Adipose tissue (tissue), 3 donors: ENCODE data around the gene RIMKLB. TPM values are rescaled to one million over a fixed set of nuclear protein-coding genes. Genes with fewer than 3 reads are reported as not detected.

ENCODE experiments used
- H3K27ac ChIP-seq: one replicate; pipeline ENCODE4 v1.5.1; 2013; ENCODE audit warnings: low read depth, low read length
- WGBS, 3 donors: extraction: QIAGEN DNeasy Blood & Tissue Kit; methylation state at CpG; one replicate each; pipeline ENCODE4 v1.1.7; 2013; 5-methylcytosine and 5-hydroxymethylcytosine counted together
- polyA plus RNA-seq, 3 donors: library from polyadenylated mRNA; stranded (reverse); fragments of 200-250 nt; gene quantifications; one replicate each; pipeline ENCODE4 v1.2.3, GENCODE V29; 2013
- donor health status: healthy with polysubstance abuse.
- donor health status: Bipolar disorder and iron deficiency.
- donor health status: healthy.

The RIMKLB gene
- polyA plus RNA-seq, 3 donors = 5.5 to 108 (median 45.7) TPM

- WGBS, 3 donors = 74 to 75% (median 74%) methylated on average over 9 of the region's 9 CpGs
- H3K27ac ChIP-seq = no peak overlapping the region
Measured at GRCh38 chr12:8828257-8829124, 130.7 kb downstream of the RIMKLB start.

GRCh38 chr12:8829125-8829518 is 131.3 kb downstream of the RIMKLB start:
- 74 to 77% (median 75%) methylated on average over 5 of the region's 5 CpGs for WGBS, 3 donors
- H3K27ac ChIP-seq = no peak overlapping the region

- WGBS, 3 donors = 87 to 93% (median 93%) methylated on average over 7 of the region's 7 CpGs
- no peak overlapping the region for H3K27ac ChIP-seq
Measured at GRCh38 chr12:8829621-8830020, 131.8 kb downstream of the RIMKLB start.

- 83 to 94% (median 89%) methylated on average over 9 of the region's 9 CpGs for WGBS, 3 donors
- H3K27ac ChIP-seq = no peak overlapping the region
Measured at GRCh38 chr12:8831116-8831515, 133.3 kb downstream of the RIMKLB start.

GRCh38 chr12:8832500-8832899 is 134.7 kb downstream of the RIMKLB start:
- no peak overlapping the region for H3K27ac ChIP-seq
- 68 to 83% (median 79%) methylated on average over 6 of the region's 6 CpGs for WGBS, 3 donors

Other genes starting within 250 kb of the RIMKLB start
- under 1 TPM in 1 of 3 donors, not detected in 2; 0.09 TPM for gene CLEC6A, start 242.0 kb upstream of the RIMKLB start, polyA plus RNA-seq
- gene CLEC4D, start 184.5 kb upstream of the RIMKLB start, polyA plus RNA-seq = 1 to 10 TPM in 2 of 3 donors, under 1 TPM in 1; 0.09 to 2.9 (median 2.7) TPM
- gene CLEC4E, start 157.1 kb upstream of the RIMKLB start, polyA plus RNA-seq = 1 to 10 TPM; 1.1 to 8.2 (median 5.5) TPM
- gene AICDA, start 85.1 kb upstream of the RIMKLB start, polyA plus RNA-seq = 1 to 10 TPM in 1 of 3 donors, not detected in 2; 1.0 TPM
- gene MFAP5, start 35.2 kb upstream of the RIMKLB start, polyA plus RNA-seq = 100 to 1,000 TPM in 1 of 3 donors, 10 to 100 TPM in 1, 1 to 10 TPM in 1; 7.9 to 132 (median 78.7) TPM
- gene A2ML1, start 124.6 kb downstream of the RIMKLB start, polyA plus RNA-seq = under 1 TPM in 2 of 3 donors, not detected in 1; 0.05 to 0.46 TPM
- gene PHC1, start 216.5 kb downstream of the RIMKLB start, polyA plus RNA-seq = 10 to 100 TPM; 13.5 to 23.5 (median 18.7) TPM